Mesenchymal stem cell (in vitro differentiated cells and primary cell): ENCODE results near the gene MGMT.

Experiments
- DNase-seq: peaks from one replicate; pipeline ENCODE4 v3.0.0-alpha.2; 2013
- H2AFZ ChIP-seq: one replicate; pipeline ENCODE4 v1.6.1; 2013; ENCODE audit warnings: low read depth, mild to moderate bottlenecking, control low read depth, inconsistent platforms, low read length, moderate library complexity
- H2AK5ac ChIP-seq: 2 replicates; pipeline ENCODE4 v1.6.1; 2013; ENCODE audit warnings: low read length, moderate library complexity, mild to moderate bottlenecking, inconsistent platforms; ENCODE audit not compliant: severe bottlenecking
- H2BK120ac ChIP-seq: one replicate; pipeline ENCODE4 v1.6.1; 2013; ENCODE audit warnings: low read depth, mild to moderate bottlenecking, inconsistent platforms, low read length, moderate library complexity
- H2BK12ac ChIP-seq, 2 experiments: one replicate each; pipeline ENCODE4 v1.6.1; 2013; ENCODE audit warnings: inconsistent platforms in 2 of 2, low read length in 2 of 2, mild to moderate bottlenecking in 2 of 2, moderate library complexity in 2 of 2, control low read depth in 1 of 2
- H2BK15ac ChIP-seq: one replicate; pipeline ENCODE4 v1.6.1; 2013; ENCODE audit warnings: mild to moderate bottlenecking, low read depth, inconsistent platforms; ENCODE audit not compliant: poor library complexity, severe bottlenecking
- H2BK5ac ChIP-seq: 2 replicates; pipeline ENCODE4 v1.6.1; 2013; ENCODE audit warnings: low read depth, mild to moderate bottlenecking, low read length, control low read depth, inconsistent platforms; ENCODE audit not compliant: poor library complexity, severe bottlenecking
- H3K14ac ChIP-seq, 2 experiments: one replicate each; pipeline ENCODE4 v1.6.1; 2013; ENCODE audit warnings: inconsistent platforms in 2 of 2, low read length in 2 of 2, control low read depth in 1 of 2, mild to moderate bottlenecking in 1 of 2, moderate library complexity in 1 of 2
- H3K18ac ChIP-seq, 2 experiments: one replicate each; pipeline ENCODE4 v1.6.1; 2013; ENCODE audit warnings: inconsistent platforms in 2 of 2, low read length in 2 of 2, control low read depth in 1 of 2, low read depth in 1 of 2, mild to moderate bottlenecking in 1 of 2
- H3K23ac ChIP-seq, 2 experiments: one replicate each; pipeline ENCODE4 v1.6.1; 2013; ENCODE audit warnings: inconsistent platforms in 2 of 2, low read length in 2 of 2, mild to moderate bottlenecking in 2 of 2, moderate library complexity in 2 of 2, control low read depth in 1 of 2
- H3K27ac ChIP-seq: 2 replicates; pipeline ENCODE4 v1.5.1; 2013; ENCODE audit warnings: mild to moderate bottlenecking, moderate library complexity, low read length, control low read depth, inconsistent platforms; ENCODE audit not compliant: poor library complexity, severe bottlenecking
- H3K27me3 ChIP-seq, 2 experiments: 2 replicates each; pipeline versions ENCODE4 v1.6.1 to v1.7.0; 2013; ENCODE audit warnings: low read length in 2 of 2, mild to moderate bottlenecking in 2 of 2, moderate library complexity in 2 of 2, control low read depth in 1 of 2, inconsistent platforms in 1 of 2; ENCODE audit not compliant: control insufficient read depth in 1 of 2, insufficient read depth in 1 of 2
- H3K36me3 ChIP-seq, 2 experiments: 2 replicates each; pipeline versions ENCODE4 v1.6.1 to v1.7.0; 2013; ENCODE audit warnings: low read length in 2 of 2, control low read depth in 1 of 2, inconsistent platforms in 1 of 2, low read depth in 1 of 2, mild to moderate bottlenecking in 1 of 2; ENCODE audit not compliant: insufficient read depth in 2 of 2, control insufficient read depth in 1 of 2
- H3K4ac ChIP-seq, 2 experiments: one replicate each; pipeline ENCODE4 v1.6.1; 2013; ENCODE audit warnings: inconsistent platforms in 2 of 2, low read length in 2 of 2, mild to moderate bottlenecking in 2 of 2, moderate library complexity in 2 of 2, control low read depth in 1 of 2, low read depth in 1 of 2
- H3K4me1 ChIP-seq: 2 replicates; pipeline ENCODE4 v1.6.1; 2013; ENCODE audit warnings: low read depth, low read length, control low read depth; ENCODE audit not compliant: control insufficient read depth, insufficient read depth
- H3K4me2 ChIP-seq: 2 replicates; pipeline ENCODE4 v1.6.1; 2013; ENCODE audit warnings: low read length, mild to moderate bottlenecking, inconsistent platforms; ENCODE audit not compliant: poor library complexity, severe bottlenecking
- H3K4me3 ChIP-seq, 2 experiments: 2 replicates each; pipeline versions ENCODE4 v1.5.1 to v1.7.0; 2013; ENCODE audit warnings: low read length in 2 of 2, mild to moderate bottlenecking in 2 of 2, control low read depth in 1 of 2, low read depth in 1 of 2; ENCODE audit not compliant: insufficient read depth in 1 of 2
- H3K79me1 ChIP-seq: replicated peaks from 2 replicates; pipeline ENCODE4 v1.6.1; 2013; ENCODE audit warnings: mild to moderate bottlenecking, control low read depth, low read length, inconsistent platforms; ENCODE audit not compliant: poor library complexity, severe bottlenecking
- H3K9ac ChIP-seq: 2 replicates; pipeline ENCODE4 v1.7.0; 2013; ENCODE audit warnings: mild to moderate bottlenecking, low read length, moderate library complexity
- H3K9me3 ChIP-seq: 2 replicates; pipeline ENCODE4 v1.7.0; 2013; ENCODE audit warnings: mild to moderate bottlenecking, low read length; ENCODE audit not compliant: control insufficient read depth
- H4K8ac ChIP-seq: one replicate; pipeline ENCODE4 v1.6.1; 2013; ENCODE audit warnings: inconsistent platforms, mild to moderate bottlenecking, low read length, moderate library complexity
- H4K91ac ChIP-seq: one replicate; pipeline ENCODE4 v1.6.1; 2013; ENCODE audit warnings: mild to moderate bottlenecking, low read length, inconsistent platforms
- WGBS: methylation state at CpG from one replicate; pipeline ENCODE4 v1.1.7; 2013; ENCODE audit warnings: mixed read lengths; 5-methylcytosine and 5-hydroxymethylcytosine counted together

MGMT gene

DNA sequence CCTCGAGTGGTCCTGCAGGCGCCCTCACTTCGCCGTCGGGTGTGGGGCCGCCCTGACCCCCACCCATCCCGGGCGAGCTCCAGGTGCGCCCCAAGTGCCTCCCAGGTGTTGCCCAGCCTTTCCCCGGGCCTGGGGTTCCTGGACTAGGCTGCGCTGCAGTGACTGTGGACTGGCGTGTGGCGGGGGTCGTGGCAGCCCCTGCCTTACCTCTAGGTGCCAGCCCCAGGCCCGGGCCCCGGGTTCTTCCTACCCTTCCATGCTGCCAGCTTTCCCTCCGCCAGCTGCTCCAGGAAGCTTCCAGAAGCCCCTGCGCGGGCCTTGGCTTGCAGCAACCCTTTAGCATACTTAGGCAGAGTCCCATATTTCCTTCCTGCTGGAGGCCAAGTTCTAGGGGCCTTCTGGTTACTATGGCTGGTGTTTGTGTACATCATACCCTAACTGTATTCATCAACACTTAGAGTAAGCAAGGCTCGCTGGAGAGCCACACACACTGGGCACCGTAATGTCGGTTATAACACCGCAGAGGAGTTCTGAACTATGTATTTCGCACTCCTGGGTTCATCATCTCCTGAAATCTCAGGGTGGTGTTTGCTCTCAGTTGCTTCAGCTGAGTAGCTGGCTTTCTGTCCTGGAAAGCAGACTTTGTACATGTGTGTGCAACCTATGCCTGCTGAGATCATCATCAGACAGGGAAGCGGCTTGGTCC lies 471 bp downstream of the MGMT start:
- peak overlapping the region; percentile 95 for H4K8ac ChIP-seq
- H3K9me3 ChIP-seq = no peaks in the 10 kb centered on the region
- H3K36me3 ChIP-seq = peaks cover 11 to 12% of the 10 kb centered on the region in 2 experiments
- peak overlapping the region; percentile 73 for H3K4me2 ChIP-seq
- H2BK120ac ChIP-seq = no peak overlapping the region
- H3K4me1 ChIP-seq = peaks cover 19% of the 10 kb centered on the region
- H2AFZ ChIP-seq = peak overlapping the region; percentile 98
- H4K91ac ChIP-seq = peak overlapping the region; percentile 9
- peaks cover 4 to 5% of the 10 kb centered on the region in 2 experiments for H3K27me3 ChIP-seq
- no peak overlapping the region for H2BK5ac ChIP-seq
- peak overlapping the region; percentile 60 for H2AK5ac ChIP-seq
- no peak overlapping the region for H3K27ac ChIP-seq
- peak overlapping the region; percentile 46 to 85 for H3K4ac ChIP-seq
- 58% methylated on average over 25 of the region's 25 CpGs for WGBS
- H3K23ac ChIP-seq = peak overlapping the region in 1 of 2 experiments; percentile 40
- peak overlapping the region; percentile 89 for H3K9ac ChIP-seq
- H3K79me1 ChIP-seq = peaks cover 30% of the 10 kb centered on the region
- peak overlapping the region; percentile 58 to 96 for H3K18ac ChIP-seq
- H3K4me3 ChIP-seq = peak overlapping the region; percentile 90 to 92
- peak overlapping the region; percentile 60 for H2BK15ac ChIP-seq
- DNase-seq = peak; percentile 18
- peak overlapping the region in 1 of 2 experiments; percentile 97 for H3K14ac ChIP-seq
- H2BK12ac ChIP-seq = peak overlapping the region in 1 of 2 experiments; percentile 83

- Histone ChIP-seq H3K36me3 (peaks cover 18% of the 10 kb centered on the region in 2 experiments), H4K91ac (no peak overlapping the region), H2BK120ac (no peak overlapping the region), H3K23ac (no peak overlapping the region), H3K27ac (no peak overlapping the region), H3K9ac (peak overlapping the region; percentile 89), H2BK12ac (no peak overlapping the region), H3K4ac (no peak overlapping the region), H2AFZ (no peak overlapping the region), H2BK15ac (no peak overlapping the region), H3K4me2 (no peak overlapping the region), H3K18ac (no peak overlapping the region), H3K27me3 (peaks cover 4% of the 10 kb centered on the region in 2 experiments), H3K4me3 (peak overlapping the region in 1 of 2 experiments; percentile 90), H3K14ac (no peak overlapping the region), H4K8ac (no peak overlapping the region), H3K79me1 (peaks cover 35% of the 10 kb centered on the region), H2AK5ac (no peak overlapping the region), H3K4me1 (peaks cover 19% of the 10 kb centered on the region), H2BK5ac (no peak overlapping the region), H3K9me3 (no peaks in the 10 kb centered on the region)
- DNase-seq = no peak
- 95% methylated on average over 7 of the region's 9 CpGs for WGBS
Measured at GRCh38 chr10:129468187-129468586, 1.1 kb downstream of the MGMT start.

DNA sequence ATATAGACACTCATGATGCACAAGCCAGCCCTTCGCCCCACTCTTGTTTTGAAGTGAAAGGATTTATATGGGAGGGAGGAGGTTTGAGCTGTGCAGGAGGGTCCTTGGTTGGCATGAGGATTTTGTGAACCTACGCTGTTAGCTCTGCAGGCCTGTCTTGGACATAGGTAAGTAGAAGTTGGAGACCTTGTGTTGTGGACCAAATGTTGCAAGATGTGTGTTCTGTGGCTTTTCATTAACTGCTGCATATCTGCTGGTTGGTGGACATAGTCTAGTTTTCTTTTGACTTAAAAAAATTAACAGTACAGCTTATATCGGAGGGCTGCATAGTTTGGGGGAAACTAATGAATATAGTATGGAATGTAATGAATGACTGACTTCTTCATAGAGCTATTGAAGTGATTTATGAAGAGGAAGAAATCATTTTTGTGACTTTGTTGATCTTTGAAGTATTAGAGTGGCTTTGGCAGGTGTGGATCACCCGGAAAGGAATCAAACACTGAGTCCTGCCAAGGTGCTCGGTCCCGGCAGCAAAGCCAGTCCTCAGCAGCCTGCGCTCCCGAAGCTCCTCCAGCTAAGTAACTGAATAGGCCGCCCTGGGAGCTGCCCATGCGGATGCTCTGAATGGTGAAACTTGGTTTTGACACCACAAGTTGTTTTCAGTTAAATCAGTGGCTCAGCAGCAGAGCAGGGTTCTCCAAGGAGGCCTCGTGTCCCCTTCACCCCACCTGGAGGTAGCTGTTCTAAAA lies 3.2 kb downstream of the MGMT start:
- no peak overlapping the region for H2BK15ac ChIP-seq
- peaks cover 55% of the 10 kb centered on the region for H3K79me1 ChIP-seq
- H3K4me2 ChIP-seq = no peak overlapping the region
- no peak overlapping the region for H3K18ac ChIP-seq
- no peak overlapping the region for H3K27ac ChIP-seq
- H4K8ac ChIP-seq = no peak overlapping the region
- H3K4me3 ChIP-seq = no peak overlapping the region
- WGBS = 82% methylated on average over 10 of the region's 11 CpGs
- H3K9me3 ChIP-seq = no peaks in the 10 kb centered on the region
- H2AK5ac ChIP-seq = no peak overlapping the region
- H3K27me3 ChIP-seq = no peaks in the 10 kb centered on the region
- H2BK5ac ChIP-seq = no peak overlapping the region
- no peak overlapping the region for H2BK120ac ChIP-seq
- no peak overlapping the region for H3K9ac ChIP-seq
- H3K4ac ChIP-seq = no peak overlapping the region
- no peak overlapping the region for H3K23ac ChIP-seq
- H4K91ac ChIP-seq = no peak overlapping the region
- no peak for DNase-seq
- H2AFZ ChIP-seq = no peak overlapping the region
- no peak overlapping the region for H2BK12ac ChIP-seq
- H3K4me1 ChIP-seq = peaks cover 19% of the 10 kb centered on the region
- peaks cover 18 to 29% of the 10 kb centered on the region in 2 experiments for H3K36me3 ChIP-seq
- H3K14ac ChIP-seq = no peak overlapping the region

GRCh38 chr10:129471447-129472175 lies 4.6 kb downstream of the MGMT start:
- no peak overlapping the region for H3K18ac ChIP-seq
- H3K23ac ChIP-seq = no peak overlapping the region
- no peak overlapping the region for H3K4me2 ChIP-seq
- no peaks in the 10 kb centered on the region for H3K9me3 ChIP-seq
- no peak overlapping the region for H3K27ac ChIP-seq
- no peak for DNase-seq
- peaks cover 67% of the 10 kb centered on the region for H3K79me1 ChIP-seq
- no peak overlapping the region for H2BK120ac ChIP-seq
- peaks cover 18 to 34% of the 10 kb centered on the region in 2 experiments for H3K36me3 ChIP-seq
- H2AK5ac ChIP-seq = no peak overlapping the region
- no peak overlapping the region for H3K14ac ChIP-seq
- no peak overlapping the region for H3K4me3 ChIP-seq
- no peaks in the 10 kb centered on the region for H3K27me3 ChIP-seq
- no peak overlapping the region for H2AFZ ChIP-seq
- no peak overlapping the region for H3K9ac ChIP-seq
- H2BK5ac ChIP-seq = no peak overlapping the region
- 95% methylated on average over 16 of the region's 16 CpGs for WGBS
- H2BK12ac ChIP-seq = no peak overlapping the region
- H4K91ac ChIP-seq = no peak overlapping the region
- H4K8ac ChIP-seq = no peak overlapping the region
- no peak overlapping the region for H2BK15ac ChIP-seq
- H3K4me1 ChIP-seq = peaks cover 15% of the 10 kb centered on the region
- no peak overlapping the region for H3K4ac ChIP-seq
